NB4 (cell line): ENCODE results near the gene PSMA8.

Experiments used
- CTCF ChIP-seq: IDR thresholded peaks from one replicate; pipeline ENCODE4 v1.5.1; 2012; ENCODE audit warnings: low read depth, low read length
- MAX ChIP-seq: IDR thresholded peaks from 2 replicates; pipeline ENCODE4 v1.6.1; 2011; ENCODE audit warnings: low read depth, low read length
- POLR2A ChIP-seq: IDR thresholded peaks from 2 replicates; pipeline ENCODE4 v1.6.1; 2011; ENCODE audit warnings: mild to moderate bottlenecking; ENCODE audit not compliant: insufficient read length; ENCODE audit errors: extremely low read depth

GRCh38 chr18:26096852-26097251, 36.8 kb upstream of the PSMA8 start:
- TF ChIP-seq POLR2A (no peak), CTCF (no peak), MAX (no peak)
